DMS 273 (cell line): ENCODE measurements around the gene MAP3K6.

Source experiments
- DNase-seq: peaks from one replicate; lab custom pipeline; 2025; ENCODE audit not compliant: unreplicated experiment; lab: John Stamatoyannopoulos, UW

MAP3K6 gene

DNA sequence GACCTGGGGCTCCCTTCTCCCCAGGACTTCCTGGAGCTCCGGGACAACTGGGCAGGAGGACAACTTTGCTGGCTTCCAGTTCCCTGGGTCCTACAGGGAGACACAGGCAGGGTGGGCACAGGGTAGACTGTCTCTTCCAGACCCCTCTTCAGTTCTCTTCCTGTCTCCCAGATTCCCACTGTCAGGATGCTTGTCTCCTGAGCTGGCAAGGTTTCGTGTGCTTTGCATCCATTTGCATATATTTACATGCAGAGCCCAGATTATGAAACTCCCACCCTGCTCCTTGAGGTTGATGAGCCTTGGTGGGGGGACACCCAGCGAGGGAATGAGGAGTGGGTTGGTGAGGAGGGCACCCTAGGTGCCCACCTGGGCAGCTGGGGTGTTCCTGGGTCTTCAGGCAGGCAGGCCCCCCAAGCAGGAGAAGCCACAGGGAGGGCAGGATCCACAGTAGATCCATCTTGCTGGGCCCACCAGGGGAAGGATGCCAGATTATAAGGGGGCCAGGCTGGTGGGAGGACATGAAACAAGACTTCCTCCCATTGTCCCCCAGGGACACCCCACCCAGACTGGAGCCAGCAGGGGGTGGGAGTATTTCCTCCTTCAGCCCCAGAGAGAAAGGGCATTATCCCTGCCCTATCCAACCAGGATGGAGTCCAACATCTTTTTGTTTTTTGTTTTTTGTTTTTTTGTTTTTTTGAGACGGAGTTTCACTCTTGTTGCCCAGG, 7.8 kb upstream of the MAP3K6 start, which contains the start of gene FCN3:
Gene FCN3 (minus strand): TSS at position 463 of the 725 bp plus-strand sequence. CDS start 6 bp downstream, at position 457.
- no peak for DNase-seq

DNA sequence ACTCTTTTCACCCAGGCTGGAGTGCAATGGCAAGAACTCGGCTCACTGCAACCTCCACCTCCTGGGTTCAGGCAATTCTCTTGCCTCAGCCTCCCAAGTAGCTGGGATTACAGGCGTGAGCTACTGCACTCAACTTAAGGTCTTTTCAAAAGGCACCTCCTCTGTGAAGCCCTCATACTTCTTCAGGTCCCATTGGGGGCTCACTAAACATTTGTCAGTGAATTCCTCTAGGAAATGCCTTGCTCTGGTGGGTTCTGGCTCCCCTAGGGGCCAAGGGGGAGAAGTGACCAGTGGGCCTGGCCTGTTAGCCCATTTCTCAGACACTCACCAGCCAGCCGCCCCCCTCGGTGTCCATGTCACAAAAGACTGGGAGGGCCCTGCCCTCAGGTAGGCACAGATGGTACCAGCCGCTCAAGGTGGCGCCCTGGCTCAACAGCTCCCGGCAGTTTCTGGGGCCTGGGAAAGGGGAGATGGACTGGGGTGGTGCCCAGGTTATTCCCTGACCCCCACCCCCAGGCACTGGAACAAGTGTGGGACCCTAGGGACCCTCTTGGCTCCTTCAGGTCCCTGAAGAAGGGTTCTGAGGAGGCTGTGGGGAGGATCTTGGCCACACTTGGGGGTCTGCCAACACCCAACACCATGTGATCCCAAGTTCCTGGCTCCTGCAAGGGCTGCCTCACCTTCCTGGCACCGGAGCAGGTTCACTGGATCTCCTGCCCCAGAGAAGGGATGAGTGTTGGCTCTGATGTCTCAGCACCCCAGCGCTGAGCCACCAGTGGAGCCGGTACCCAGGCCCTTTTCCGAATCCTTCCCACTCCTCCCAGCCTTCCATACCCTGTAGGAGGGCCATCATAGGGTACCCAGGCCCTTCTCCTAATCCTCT, 6.3 kb upstream of the MAP3K6 start:
- DNase-seq, result peak; percentile 42

DNA sequence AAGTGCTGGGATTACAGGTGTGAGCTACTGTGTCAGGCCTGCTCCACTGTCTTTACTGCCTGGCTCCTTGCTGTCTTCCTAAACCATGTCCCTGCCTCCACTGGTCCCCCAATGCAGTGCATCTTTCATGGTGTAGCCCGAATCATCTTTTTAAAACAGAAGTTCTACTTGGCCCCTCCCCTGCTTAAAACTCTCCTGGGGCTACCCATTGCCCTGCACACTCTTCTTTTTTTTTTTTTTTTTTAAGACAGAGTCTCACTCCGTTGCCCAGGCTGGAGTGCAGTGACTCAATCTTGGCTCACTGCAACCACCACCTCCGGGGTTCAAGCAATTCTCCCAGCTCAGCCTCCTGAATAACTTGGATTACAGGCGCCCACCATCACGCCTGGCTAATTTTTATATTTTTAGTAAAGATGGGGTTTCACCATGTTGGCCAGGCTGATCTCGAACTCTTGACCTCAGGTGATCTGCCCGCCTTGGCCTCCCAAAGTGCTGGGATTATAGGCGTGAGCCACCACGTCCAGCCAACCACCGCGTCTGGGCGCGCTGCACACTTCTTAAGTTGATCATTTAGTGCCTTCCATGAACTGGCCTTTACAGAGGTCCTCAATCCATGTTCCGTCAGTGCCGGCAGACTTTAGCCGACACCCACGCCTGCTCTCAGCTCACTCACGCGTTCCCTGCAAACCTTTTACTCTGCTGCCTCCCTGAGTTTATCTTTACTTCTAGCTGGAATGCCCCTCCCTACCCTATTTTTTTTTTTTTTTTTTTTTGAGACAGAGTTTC, 5.5 kb upstream of the MAP3K6 start:
- no peak for DNase-seq

DNA sequence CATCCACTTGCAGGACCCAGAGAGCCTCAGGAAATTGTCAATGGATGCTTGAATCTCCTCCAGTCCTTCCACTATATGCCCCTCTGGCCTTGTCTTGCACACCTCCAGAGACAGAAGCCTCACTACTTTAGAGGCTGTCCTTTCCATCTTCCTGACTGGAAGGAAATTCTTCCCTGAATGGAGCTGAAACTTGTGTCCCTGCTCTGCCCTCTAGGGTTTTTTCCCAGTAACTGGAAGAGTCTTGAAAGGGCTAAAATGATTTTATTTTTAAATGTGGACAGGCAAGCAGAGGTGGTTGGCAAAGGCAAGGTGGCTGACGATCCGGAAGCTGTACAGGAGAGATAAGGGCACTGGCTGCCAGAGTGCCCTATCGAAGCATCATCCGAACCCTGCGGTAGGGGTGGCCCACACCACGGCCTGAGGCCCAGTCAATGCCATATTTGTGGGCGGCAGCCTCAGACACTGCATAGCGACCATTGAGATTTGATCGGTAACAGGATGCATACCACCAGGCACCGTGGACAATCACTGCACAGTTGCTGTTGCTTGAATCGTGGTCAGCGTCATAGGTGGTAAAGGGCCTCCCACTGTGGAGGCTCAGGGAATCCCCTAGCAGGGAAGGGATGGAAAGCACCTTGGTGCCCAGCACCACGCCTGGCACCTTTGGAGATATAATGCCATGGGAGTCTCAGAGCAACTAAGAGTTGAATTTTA, 2.3 kb upstream of the MAP3K6 start:
- DNase-seq, result peak; percentile 54

DNA sequence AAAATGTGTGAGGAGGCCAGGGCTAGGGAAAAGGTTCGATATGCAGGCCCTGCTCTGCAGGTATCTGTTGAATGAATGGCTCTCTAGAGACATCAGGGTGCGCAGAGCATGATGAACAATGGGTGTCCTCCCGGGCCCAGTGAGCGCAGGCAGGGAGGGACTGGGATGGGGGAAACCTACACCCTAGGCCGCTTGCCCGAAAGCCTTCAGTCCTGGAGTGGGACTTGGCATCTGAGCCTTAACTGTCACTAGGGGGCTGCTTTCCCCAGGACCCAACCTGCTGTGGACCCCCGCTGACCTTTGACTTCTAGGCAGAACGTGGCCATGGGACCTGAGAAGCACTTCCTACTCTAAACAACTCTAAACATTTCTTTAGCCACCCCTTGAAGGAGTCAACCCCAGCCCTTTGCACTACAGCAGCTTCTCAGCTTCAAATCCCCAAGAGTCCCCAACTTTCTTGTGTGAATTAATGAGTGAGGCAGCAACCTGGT, 444 bp upstream of the MAP3K6 start:
- DNase-seq, result no peak

DNA sequence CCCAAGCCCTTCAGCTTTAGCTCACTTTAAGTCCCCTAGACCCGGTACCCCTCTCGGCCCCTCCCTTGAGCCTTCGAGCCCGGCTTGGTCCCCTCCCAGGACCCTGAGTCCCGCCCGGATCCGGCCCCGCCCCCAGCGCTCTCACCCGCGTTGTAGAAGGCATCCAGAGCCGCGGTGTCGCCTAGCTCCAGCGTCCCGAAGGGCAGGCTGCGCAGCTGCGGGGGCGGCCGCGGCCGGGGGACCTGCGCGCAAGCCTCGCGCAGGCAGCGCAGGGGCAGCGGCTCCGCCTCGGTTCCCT, 699 bp downstream of the MAP3K6 start:
- DNase-seq, result peak; percentile 91

DNA sequence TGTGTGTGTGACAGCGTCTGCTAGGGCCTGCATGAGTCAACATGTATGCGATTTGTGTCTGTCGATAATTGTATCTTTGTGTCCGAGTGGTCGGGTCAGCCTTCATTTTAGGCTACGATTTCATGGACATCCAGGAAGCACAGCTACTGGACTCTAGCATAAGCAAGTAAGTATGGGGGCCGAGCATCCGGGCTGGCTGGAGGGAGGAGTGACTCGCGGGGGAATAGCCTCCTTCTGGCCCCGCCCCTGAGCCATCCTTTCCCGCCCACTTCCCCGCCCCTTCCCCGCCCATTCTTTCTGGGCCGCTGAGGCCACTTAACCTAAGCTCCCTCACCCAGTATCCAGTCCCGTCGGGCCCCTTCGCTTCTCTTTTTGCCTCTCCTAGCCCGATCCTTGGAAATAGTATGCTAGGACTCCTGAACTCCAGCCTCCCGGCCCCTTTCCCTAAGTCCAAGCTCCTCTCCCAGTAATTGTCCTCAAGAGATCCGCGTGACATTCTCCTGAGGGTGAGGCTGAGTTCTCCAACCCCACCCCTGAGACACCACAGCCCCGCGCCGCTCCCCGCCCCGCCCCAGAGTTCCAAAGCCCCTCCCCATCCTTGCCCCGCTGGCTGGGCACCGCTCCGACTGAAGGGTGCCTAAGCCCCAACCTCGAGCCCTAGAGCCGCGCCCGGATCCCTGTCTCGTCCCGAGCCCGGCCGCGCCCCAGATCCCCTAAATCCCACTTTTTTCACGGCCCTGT, 1.2 kb downstream of the MAP3K6 start:
- DNase-seq, result peak; percentile 94

DNA sequence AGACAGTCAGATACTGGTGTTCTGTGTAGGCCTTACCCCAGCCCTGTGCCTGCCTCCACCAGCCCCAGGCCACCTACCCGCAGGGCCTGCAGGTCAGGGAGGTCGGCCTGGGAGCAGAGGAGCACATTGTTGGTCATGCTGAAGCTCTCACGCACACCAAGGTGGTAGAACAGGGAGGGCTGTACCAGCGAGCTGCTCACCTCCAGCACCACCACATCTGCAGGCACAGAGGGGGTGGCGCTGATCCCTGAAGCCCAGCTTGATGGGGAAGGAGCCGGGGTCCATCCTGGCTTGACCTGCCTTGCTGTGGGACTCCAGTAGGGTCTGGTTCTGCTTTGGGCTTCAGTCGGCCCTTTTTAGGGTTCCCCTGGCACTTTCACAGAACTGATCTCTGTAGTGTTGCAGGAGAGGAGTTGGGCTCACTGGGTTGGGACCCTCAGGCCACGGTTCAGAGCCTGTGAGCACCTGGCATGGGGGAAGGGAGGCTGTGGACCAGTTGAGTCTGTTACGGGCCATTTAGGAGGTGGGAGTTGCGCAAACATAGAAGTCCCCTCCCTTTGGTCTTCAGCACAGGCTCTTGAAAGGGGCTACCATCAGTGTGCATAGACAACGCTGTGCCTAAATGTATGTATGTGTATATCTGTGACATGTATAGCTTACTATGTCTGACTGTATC, 1.9 kb downstream of the MAP3K6 start:
- no peak for DNase-seq

DNA sequence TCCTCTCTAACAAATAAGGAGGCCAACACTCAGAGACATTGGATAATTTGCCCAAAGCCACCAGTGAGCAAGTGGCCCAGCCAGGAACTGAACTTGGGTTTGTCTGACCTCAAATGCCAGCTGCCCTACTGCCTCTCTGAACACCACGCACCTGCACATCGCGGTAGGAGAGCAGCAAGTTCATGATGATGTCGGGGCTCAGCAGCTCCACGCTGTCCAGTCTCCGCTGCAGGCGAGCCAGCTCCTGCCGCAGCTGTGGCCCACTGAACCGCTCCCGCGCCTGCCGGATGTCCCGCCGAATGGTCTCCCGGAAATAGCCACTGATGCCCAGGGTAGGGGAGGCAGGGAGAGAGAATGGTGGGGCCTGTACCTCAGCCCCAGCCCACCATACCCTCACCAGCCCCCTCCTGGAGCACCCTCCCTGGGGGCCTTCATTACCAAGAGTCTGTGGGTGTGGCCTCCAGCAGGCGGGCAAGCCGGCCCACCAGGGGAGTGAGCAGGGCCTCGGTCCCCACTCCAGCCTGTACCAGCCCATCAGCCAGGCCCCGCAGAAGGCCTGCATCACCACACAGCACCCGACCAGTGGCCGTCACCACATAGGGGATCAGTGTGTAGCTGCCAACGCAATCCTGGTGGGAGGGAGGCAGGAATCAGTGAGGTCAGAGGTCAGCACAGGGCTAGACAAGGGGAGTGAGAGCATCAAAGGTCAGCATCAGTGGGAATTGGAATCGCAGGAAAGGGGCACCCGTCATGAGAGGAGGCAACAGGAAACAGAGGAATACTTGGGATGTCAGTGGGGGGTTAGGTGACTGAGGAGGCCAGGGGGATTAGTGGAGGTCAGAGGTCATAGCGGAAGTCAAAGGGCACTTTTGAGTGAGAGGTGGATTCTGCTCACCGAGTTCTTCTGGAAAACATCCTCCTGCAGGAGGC, 2.7 kb downstream of the MAP3K6 start:
- DNase-seq, result no peak

DNA sequence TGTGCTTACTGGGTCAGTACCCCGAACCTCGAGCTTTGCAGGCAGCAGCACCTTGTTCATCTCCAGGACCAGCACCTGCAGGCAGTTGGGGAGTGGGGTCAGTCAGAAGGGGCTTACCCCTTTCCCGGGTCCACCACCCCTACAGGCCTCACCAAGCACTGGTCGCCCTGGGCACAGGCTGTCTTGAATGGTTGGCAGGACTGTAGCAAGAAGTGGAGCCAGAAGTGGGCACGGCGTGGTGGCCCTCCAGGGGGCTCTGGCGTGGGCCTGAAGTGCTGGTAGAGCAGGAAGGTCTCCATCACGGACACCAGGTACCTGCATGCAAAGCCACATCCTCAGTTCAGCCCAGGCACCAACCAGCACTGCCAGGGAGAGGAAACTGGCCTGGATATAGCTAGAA, 5.2 kb downstream of the MAP3K6 start:
- DNase-seq, result no peak

DNA sequence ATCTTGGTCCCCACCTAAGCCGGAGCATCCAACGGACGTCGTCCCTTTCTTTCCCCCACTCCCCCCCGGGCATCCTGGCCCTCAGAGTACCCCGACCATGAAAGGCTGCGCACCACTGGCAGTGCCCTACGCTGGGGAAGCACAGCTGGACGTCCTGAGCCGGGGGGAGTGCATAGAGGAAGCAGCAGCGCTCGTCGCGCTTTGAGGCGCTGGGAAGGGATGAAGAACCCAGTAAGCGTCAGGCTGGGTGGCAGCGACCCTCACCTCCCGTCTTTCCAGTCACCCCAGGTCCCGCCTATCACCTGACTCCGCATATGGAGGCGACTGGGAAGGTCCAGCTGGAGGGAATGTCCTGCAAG, 5.7 kb downstream of the MAP3K6 start:
- DNase-seq, result no peak

DNA sequence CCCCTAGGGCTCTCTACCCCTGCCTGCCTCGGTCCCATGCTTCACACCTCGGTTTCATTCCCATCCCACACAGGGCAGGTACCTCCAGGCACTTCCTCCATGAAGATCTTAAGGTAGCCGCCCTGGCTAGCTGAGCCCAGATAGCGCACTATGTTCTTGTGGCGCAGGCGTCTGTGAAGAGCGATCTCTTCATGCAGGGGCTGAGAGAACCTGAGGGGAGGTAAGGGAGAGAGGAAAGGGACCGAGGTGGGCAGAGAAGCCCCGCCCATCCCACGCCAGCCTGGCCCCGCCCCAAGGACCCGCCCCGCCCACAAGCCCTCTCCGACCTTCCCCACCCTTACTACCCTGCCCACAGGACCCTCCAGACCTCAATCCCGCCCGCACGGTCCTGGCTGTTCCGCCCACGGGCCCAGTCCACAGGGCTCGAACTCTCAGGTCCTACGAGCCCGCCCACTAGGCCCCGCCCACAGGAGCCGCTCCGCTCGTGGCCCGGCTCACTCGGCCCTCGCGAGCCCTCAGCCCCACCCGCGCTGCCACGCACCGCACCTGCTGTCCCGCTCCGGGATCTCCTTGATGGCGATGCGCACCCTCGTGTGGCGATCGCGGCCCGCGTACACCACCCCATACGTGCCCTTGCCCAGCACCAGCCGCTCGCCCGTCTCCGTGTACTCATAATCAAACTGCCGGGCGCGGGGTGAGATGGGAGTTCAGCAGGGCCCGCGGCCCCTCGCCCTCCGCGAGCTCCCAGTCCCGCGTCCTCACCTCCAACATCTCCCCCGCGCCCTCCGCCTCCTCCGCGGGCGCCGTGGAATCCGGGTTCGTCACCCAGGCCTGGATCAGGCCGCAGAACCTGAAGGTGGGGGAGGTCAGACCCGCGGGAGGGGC, 6.4 kb downstream of the MAP3K6 start:
- no peak for DNase-seq

DNA sequence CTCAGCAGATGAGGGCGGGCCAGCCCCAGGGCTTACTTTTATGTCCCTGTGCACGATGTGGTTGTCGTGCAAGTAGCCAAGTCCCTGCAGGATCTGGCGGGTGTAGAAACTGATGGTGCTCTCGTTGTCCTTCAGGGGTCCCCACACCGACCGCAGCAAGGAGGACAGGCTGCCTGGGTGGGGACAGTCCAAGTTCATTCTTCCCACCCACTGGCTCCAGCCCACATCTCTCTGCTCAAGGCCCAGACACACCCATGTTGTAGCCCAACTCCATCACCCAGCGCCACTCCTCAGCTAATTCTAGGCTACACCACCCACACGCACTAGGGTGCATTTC, 7.0 kb downstream of the MAP3K6 start:
- DNase-seq, result no peak

DNA sequence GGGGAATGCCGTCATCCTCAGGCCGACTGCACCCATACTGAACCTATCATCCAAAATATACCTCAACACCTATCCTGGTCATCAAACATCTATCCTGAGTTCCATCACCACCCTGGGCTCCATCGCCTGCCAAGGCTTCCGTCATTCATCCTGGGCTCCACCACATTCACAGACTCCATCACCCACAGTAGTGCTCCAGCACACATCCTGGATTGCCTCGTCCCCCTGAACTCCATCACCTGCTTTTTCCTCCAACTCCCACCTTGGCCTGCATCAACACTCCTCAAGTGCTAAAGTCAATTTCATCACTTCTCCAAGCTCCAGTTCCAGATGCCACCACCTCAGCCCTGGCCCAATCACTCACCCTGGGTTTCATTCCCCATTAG, 7.8 kb downstream of the MAP3K6 start:
- DNase-seq, result no peak

DNA sequence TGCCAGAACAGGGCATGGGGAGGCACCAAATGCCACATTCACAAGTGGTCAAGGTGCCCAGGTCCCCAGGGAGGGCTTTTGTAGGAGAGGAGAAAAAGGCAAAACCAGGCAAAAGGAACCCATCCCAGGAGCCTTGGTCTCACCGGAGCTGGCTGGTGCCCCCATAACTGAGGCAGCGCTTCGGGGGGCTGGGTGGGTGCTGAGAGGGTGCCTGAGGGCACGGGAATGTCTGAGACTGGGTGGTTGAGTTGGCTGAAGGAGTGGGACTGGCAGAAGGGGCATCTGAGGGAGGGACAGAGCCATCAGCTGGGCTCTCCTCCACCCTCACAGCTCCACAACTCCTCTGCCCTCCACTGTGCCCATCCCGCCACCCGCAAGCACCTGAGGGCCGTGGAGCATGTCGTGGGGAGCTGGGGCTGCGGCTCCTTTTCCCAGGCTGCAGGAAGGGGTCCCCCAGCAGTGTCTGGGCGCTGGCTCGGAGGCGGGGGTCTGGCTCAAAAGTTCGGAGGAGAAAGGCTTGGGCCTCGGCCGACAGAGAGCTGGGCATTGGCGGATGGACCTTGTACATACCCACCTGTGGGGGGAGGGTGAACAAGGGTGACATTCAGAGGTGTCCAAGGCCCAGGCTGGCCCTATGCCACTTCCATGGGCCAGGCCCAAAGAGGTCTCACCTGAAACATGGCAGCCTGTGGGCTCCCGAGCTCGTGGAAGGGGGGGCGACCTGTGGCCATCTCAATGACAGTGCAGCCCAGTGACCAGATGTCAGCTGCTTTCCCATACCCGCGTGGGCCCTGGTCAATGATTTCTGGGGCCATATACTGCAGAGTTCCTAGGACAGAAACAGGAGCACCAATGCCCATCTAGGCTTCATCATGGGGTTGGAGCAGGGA, 8.5 kb downstream of the MAP3K6 start:
- no peak for DNase-seq

DNA sequence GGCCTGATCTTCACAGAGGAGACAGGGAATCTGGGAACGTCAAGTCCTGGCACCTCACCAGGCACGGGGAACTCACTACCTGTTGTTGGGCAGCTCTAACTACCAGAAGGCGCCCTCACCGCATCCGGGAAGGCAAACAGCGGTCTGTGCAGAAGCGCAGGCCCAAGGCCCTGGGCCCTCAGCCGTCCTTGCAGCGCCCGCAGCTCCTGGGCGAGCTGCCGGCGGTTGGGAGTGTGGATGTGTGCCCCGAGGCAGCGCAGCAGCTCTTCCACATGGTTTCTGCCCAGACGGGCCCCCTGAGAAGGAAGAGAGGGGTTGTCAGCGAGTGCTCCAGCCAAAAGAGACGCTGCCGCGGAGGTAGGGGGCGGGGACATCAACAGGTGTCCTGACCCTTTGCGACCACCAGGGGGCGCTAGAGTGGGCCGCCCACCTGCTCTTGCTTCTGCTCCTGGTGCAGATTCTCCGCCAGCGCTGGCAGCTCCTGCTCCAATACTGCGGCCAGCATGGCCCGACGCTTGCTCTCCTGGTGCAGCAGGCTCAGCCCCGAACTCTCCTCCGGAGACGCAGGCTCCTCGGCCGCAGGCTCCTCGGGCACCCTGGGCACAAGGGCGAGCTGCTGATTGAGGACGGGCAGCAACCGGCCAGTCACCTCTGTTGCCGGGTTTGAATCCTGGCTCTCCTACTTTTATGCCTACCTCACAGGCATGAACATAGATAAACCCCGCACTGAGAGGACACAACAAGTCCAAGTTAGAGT, 9.3 kb downstream of the MAP3K6 start:
- peak; percentile 83 for DNase-seq
